ENCODE measurements around the gene CNOT3.

DNA sequence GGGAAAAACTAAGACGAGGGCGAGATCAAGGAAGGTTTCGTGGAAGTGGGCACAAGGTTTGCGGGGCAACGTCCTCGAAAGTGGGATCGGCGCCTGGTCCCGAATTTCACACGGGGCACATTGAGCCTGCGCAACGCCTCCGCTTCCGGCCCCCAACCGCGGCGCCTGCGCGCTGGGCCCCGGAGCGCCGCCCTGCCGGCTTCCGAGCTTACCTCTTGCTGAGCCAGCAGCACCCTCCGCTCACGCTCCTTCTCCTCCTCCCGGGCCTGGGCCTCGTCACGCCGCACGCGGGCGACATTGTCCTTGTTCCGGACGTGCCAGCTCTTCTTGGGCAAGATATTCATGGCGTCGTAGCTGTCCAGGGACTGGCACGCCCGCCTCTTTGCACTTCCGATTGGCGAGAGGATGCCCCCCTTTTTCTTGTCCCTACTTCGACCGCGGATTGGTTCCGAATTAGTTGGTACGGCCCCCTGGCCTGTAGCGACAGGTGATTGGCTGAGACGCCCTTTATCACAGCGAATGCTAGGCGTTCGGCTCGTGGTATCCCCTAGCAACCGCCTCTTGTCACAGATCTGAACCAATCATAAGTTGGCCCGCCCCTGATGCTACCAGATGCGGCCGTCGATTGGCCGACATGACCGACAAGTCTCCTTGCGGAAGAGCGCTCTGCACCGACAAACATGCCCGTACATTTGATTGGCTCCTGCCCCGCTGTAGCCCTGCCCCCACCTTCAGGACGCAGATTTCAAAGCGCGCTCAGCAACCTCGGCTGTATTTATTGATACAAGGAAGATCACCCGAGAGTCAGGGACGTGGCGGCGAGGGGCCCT is 22.0 kb downstream of the CNOT3 start, which contains the start of gene LENG1:
- peak; percentile 43 for TF ChIP-seq CTCF (IDR thresholded peaks at IDR 0.05)
- TF ChIP-seq MAX (IDR thresholded peaks at IDR 0.05; ENCODE audit: low read depth): peak; percentile 94
- no peak for TF ChIP-seq RCOR1 (IDR thresholded peaks at IDR 0.05; ENCODE audit: low read length)
- peak; percentile 34; the same call in 1 of the 2 replicates for TF ChIP-seq TAF1 (IDR thresholded peaks at IDR 0.05; ENCODE audit: borderline replicate concordance, low read depth, low read length)
